GM23338 (cell line): ENCODE results near the gene DAPL1. TPM values are rescaled to one million over a fixed set of nuclear protein-coding genes. Genes with fewer than 3 reads are reported as not detected.

Source experiments
- ATAC-seq: fragments of 200-7000 bp; cut with Tn5 transposase; 3 replicates; pipeline ENCODE4 v1.9.1; 2020
- DNase-seq: peaks from one replicate; pipeline ENCODE4 v3.0.0-alpha.2; 2015; ENCODE audit warnings: low spot score
- H2AFZ ChIP-seq: fragments of 200-600 bp; sonication (generic); 2 replicates; pipeline ENCODE4 v1.8.0; 2016; ENCODE audit warnings: antibody characterized with exemption, mild to moderate bottlenecking, moderate library complexity
- H3F3A ChIP-seq: fragments of 200-600 bp; sonication (generic); replicated peaks from 2 replicates; pipeline ENCODE4 v1.8.0; 2017; ENCODE audit warnings: antibody characterized with exemption, mixed run types, low read depth
- H3K27ac ChIP-seq: fragments of 200-600 bp; sonication (generic); 2 replicates; pipeline ENCODE4 v1.6.1; 2016; ENCODE audit warnings: low read depth
- H3K27me3 ChIP-seq: fragments of 200-600 bp; sonication (generic); 2 replicates; pipeline ENCODE4 v1.8.0; 2016; ENCODE audit warnings: mild to moderate bottlenecking, mixed run types, moderate library complexity; ENCODE audit not compliant: insufficient read depth
- H3K36me3 ChIP-seq: fragments of 200-600 bp; sonication (generic); 2 replicates; pipeline ENCODE4 v1.8.0; 2016; ENCODE audit warnings: mild to moderate bottlenecking; ENCODE audit not compliant: insufficient read depth
- H3K4me1 ChIP-seq: fragments of 200-600 bp; sonication (generic); 2 replicates; pipeline ENCODE4 v1.8.0; 2016; ENCODE audit warnings: mild to moderate bottlenecking, moderate library complexity; ENCODE audit not compliant: insufficient read depth
- H3K4me2 ChIP-seq: fragments of 200-600 bp; sonication (generic); 2 replicates; pipeline ENCODE4 v1.7.1; 2017; ENCODE audit warnings: mixed run types
- H3K4me3 ChIP-seq: fragments of 200-600 bp; sonication (generic); 2 replicates; pipeline ENCODE4 v1.6.1; 2016; ENCODE audit warnings: mixed run types
- H3K79me2 ChIP-seq: fragments of 200-600 bp; sonication (generic); replicated peaks from 2 replicates; pipeline ENCODE4 v1.8.0; 2017; ENCODE audit warnings: mild to moderate bottlenecking; ENCODE audit not compliant: insufficient read depth
- H3K9me2 ChIP-seq: fragments of 200-600 bp; sonication (generic); 2 replicates; pipeline ENCODE4 v1.8.0; 2017; ENCODE audit not compliant: insufficient read depth
- H4K20me1 ChIP-seq: fragments of 200-600 bp; sonication (generic); replicated peaks from 2 replicates; pipeline ENCODE4 v1.8.0; 2017; ENCODE audit warnings: mild to moderate bottlenecking; ENCODE audit not compliant: insufficient read depth
- H3K27ac Mint-ChIP-seq: 2 replicates; pipeline ENCODE4 v1.8.0; 2020; ENCODE audit warnings: inconsistent platforms, mild to moderate bottlenecking, moderate library complexity, mixed read lengths
- H3K27me3 Mint-ChIP-seq: 3 replicates; pipeline ENCODE4 v1.8.0; 2022; ENCODE audit warnings: low read depth, mild to moderate bottlenecking, moderate library complexity, mixed read lengths, inconsistent platforms; ENCODE audit not compliant: insufficient read depth, poor library complexity
- H3K36me3 Mint-ChIP-seq: 3 replicates; pipeline ENCODE4 v1.8.0; 2021; ENCODE audit warnings: low read depth, mild to moderate bottlenecking, inconsistent platforms, moderate library complexity, mixed read lengths
- H3K4me1 Mint-ChIP-seq: 3 replicates; pipeline ENCODE4 v1.8.0; 2020; ENCODE audit warnings: mild to moderate bottlenecking, inconsistent platforms, mixed read lengths
- H3K4me3 Mint-ChIP-seq: 3 replicates; pipeline ENCODE4 v1.8.0; 2021; ENCODE audit warnings: moderate library complexity, mild to moderate bottlenecking, inconsistent platforms, mixed read lengths
- H3K9me3 Mint-ChIP-seq: 3 replicates; pipeline ENCODE4 v1.8.0; 2020; ENCODE audit warnings: moderate library complexity, mild to moderate bottlenecking, inconsistent platforms, mixed read lengths
- CREB1 ChIP-seq: fragments of 250-450 bp; sonication (Bioruptor Pico); IDR thresholded peaks from 2 replicates; pipeline ENCODE4 v1.5.0; 2020; ENCODE audit warnings: low read depth, mild to moderate bottlenecking, moderate library complexity
- EZH2 ChIP-seq: fragments of 200-600 bp; sonication (generic); IDR thresholded peaks from one replicate; pipeline ENCODE4 v1.8.0; 2017; ENCODE audit warnings: antibody characterized with exemption, mild to moderate bottlenecking, low read depth; ENCODE audit not compliant: unreplicated experiment
- EZH2phosphoT487 ChIP-seq: fragments of 200-600 bp; sonication (generic); IDR thresholded peaks from one replicate; pipeline ENCODE4 v1.8.1; 2018; ENCODE audit warnings: antibody characterized with exemption; ENCODE audit not compliant: unreplicated experiment
- POLR2AphosphoS5 ChIP-seq: IDR thresholded peaks from 2 replicates; pipeline ENCODE4 v1.6.1; 2016; ENCODE audit warnings: antibody characterized with exemption, low read depth
- STAT1 ChIP-seq: IDR thresholded peaks from one replicate; pipeline ENCODE4 v1.6.1; 2016; ENCODE audit warnings: antibody characterized with exemption; ENCODE audit not compliant: unreplicated experiment
- ZNF114 ChIP-seq: fragments of 250-450 bp; sonication (Bioruptor Pico); IDR thresholded peaks from 2 replicates; pipeline ENCODE4 v1.5.0; 2020; ENCODE audit warnings: mild to moderate bottlenecking, moderate library complexity
- polyA plus RNA-seq: library from polyadenylated mRNA; unstranded; fragments of >200 nt; fragmentation: Nextera tagmentation; extraction: Ambion mirVana; gene quantifications from 2 replicates; pipeline ENCODE4 v1.2.1, GENCODE V29; 2016
- total RNA-seq: library from RNA; depleted of rRNA; stranded (reverse); fragments of >200 nt; shearing (Covaris generic); gene quantifications from 2 replicates; pipeline ENCODE4 v1.2.3, GENCODE V29; 2014
- TF ChIP-seq, protein P1 (sequence below): IDR thresholded peaks from one replicate; pipeline ENCODE4 v1.6.1; 2018; ENCODE audit warnings: antibody characterized with exemption; ENCODE audit not compliant: unreplicated experiment
- TF ChIP-seq, protein P2 (sequence below): IDR thresholded peaks from 2 replicates; pipeline ENCODE4 v1.6.1; 2016; ENCODE audit warnings: antibody characterized with exemption
- TF ChIP-seq, protein P3 (sequence below), 2 experiments: fragments of 200-600 bp in 1 of 2; sonication (generic) in 1 of 2; conservative IDR thresholded peaks; 2 replicates each; pipeline versions ENCODE4 v1.5.1 to v1.6.1; 2016 to 2017; ENCODE audit warnings: antibody characterized with exemption in 2 of 2, low read depth in 2 of 2, mild to moderate bottlenecking in 2 of 2, moderate library complexity in 1 of 2
- TF ChIP-seq, protein P4 (sequence below): fragments of 250-450 bp; sonication (Bioruptor Pico); IDR thresholded peaks from 2 replicates; pipeline ENCODE4 v1.5.0; 2020; ENCODE audit warnings: mild to moderate bottlenecking, moderate library complexity

The DAPL1 gene
- total and polyA plus RNA-seq, 2 experiments from 2014 or later, result not detected

DNA sequence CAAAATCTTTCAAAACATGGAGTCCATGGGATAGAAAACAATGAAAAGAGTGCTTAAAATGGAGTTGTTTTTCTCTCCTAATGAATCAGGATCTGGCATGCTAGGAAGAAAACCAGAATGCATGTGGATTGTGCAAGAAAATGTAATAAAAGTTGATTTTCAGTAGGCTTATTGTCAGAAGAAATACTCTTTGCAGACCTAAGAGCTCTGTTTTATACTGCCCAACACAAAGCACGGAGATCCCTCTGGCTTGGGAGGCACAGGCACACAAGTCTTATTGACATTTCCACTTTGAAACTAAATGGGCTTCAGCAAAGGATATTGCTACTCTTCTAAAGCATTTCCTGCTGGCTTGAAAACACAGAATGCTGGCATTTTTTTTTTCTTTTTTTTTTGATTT lies 15.5 kb upstream of the DAPL1 start (continued):
- TF ChIP-seq, protein P1, sequence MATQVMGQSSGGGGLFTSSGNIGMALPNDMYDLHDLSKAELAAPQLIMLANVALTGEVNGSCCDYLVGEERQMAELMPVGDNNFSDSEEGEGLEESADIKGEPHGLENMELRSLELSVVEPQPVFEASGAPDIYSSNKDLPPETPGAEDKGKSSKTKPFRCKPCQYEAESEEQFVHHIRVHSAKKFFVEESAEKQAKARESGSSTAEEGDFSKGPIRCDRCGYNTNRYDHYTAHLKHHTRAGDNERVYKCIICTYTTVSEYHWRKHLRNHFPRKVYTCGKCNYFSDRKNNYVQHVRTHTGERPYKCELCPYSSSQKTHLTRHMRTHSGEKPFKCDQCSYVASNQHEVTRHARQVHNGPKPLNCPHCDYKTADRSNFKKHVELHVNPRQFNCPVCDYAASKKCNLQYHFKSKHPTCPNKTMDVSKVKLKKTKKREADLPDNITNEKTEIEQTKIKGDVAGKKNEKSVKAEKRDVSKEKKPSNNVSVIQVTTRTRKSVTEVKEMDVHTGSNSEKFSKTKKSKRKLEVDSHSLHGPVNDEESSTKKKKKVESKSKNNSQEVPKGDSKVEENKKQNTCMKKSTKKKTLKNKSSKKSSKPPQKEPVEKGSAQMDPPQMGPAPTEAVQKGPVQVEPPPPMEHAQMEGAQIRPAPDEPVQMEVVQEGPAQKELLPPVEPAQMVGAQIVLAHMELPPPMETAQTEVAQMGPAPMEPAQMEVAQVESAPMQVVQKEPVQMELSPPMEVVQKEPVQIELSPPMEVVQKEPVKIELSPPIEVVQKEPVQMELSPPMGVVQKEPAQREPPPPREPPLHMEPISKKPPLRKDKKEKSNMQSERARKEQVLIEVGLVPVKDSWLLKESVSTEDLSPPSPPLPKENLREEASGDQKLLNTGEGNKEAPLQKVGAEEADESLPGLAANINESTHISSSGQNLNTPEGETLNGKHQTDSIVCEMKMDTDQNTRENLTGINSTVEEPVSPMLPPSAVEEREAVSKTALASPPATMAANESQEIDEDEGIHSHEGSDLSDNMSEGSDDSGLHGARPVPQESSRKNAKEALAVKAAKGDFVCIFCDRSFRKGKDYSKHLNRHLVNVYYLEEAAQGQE, result no peak
- no peak for TF ChIP-seq ZNF114 (CRISPR knock-in tag)
- TF ChIP-seq, protein P2, sequence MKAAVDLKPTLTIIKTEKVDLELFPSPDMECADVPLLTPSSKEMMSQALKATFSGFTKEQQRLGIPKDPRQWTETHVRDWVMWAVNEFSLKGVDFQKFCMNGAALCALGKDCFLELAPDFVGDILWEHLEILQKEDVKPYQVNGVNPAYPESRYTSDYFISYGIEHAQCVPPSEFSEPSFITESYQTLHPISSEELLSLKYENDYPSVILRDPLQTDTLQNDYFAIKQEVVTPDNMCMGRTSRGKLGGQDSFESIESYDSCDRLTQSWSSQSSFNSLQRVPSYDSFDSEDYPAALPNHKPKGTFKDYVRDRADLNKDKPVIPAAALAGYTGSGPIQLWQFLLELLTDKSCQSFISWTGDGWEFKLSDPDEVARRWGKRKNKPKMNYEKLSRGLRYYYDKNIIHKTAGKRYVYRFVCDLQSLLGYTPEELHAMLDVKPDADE, result no peak
- TF ChIP-seq CREB1, result no peak
- no peak for TF ChIP-seq EZH2
- TF ChIP-seq STAT1, result no peak
- TF ChIP-seq, protein P3, sequence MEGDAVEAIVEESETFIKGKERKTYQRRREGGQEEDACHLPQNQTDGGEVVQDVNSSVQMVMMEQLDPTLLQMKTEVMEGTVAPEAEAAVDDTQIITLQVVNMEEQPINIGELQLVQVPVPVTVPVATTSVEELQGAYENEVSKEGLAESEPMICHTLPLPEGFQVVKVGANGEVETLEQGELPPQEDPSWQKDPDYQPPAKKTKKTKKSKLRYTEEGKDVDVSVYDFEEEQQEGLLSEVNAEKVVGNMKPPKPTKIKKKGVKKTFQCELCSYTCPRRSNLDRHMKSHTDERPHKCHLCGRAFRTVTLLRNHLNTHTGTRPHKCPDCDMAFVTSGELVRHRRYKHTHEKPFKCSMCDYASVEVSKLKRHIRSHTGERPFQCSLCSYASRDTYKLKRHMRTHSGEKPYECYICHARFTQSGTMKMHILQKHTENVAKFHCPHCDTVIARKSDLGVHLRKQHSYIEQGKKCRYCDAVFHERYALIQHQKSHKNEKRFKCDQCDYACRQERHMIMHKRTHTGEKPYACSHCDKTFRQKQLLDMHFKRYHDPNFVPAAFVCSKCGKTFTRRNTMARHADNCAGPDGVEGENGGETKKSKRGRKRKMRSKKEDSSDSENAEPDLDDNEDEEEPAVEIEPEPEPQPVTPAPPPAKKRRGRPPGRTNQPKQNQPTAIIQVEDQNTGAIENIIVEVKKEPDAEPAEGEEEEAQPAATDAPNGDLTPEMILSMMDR (conservative IDR thresholded peaks at IDR 0.05; ENCODE audit: low read depth in 2 of 2), result no peak

DNA sequence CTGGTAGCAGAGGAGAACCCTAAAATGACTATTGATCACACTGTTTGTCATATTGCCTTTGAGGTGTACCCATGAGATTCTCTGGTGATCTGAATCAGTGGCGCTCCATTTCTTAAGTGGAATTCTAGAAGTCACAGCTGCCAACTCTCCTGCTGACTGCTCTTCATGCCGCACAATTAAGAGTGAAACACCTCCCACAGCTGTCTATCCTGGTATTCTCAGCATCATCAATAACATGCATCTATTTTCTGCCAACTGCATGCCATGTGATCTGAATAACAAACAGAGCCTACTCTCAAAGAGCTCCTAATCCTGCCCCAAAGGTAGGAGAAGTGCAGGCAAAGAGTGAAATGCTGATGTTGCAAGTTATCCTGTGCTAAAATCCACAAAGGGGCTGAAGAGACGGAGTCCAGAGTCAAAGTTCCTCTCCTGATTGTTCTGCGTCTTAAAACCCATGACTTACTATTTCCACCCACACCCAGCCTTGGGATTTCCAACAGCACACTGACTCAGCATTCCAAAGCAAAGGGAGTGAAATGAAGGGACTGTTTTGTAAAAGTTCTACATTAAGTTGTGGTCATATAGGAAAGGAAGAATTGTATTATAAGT lies 13.7 kb upstream of the DAPL1 start:
- H2AFZ ChIP-seq, result peak overlapping the region; percentile 9; the same call in 1 of the 2 replicates
- H3K4me1 ChIP-seq, result peaks cover 8% of the 10 kb centered on the region; the same call in 1 of the 2 replicates
- H3K9me2 ChIP-seq, result no peaks in the 10 kb centered on the region
- no peak overlapping the region for H3K4me3 ChIP-seq
- no peak overlapping the region for H3K27ac ChIP-seq
- Mint-ChIP-seq H3K36me3 (no peaks in the 10 kb centered on the region), H3K4me1 (peaks cover 4% of the 10 kb centered on the region), H3K27ac (0 out of 2 replicates have a peak overlapping the region, but pooled peaks have one; percentile 20), H3K27me3 (peaks cover 3% of the 10 kb centered on the region), H3K9me3 (no peaks in the 10 kb centered on the region), H3K4me3 (no peak overlapping the region)
- no peaks in the 10 kb centered on the region for H3K36me3 ChIP-seq
- H3K79me2 ChIP-seq, result no peaks in the 10 kb centered on the region
- DNase-seq (no peak), ATAC-seq (no peak)
- no peak overlapping the region for H3K4me2 ChIP-seq
- H3K27me3 ChIP-seq, result no peaks in the 10 kb centered on the region
- H4K20me1 ChIP-seq, result no peaks in the 10 kb centered on the region
- no peaks in the 10 kb centered on the region for H3F3A ChIP-seq
- TF ChIP-seq STAT1 (no peak), ZNF114 (CRISPR knock-in tag) (no peak), EZH2phosphoT487 (no peak), EZH2 (no peak), POLR2AphosphoS5 (no peak)
- TF ChIP-seq, protein P4, sequence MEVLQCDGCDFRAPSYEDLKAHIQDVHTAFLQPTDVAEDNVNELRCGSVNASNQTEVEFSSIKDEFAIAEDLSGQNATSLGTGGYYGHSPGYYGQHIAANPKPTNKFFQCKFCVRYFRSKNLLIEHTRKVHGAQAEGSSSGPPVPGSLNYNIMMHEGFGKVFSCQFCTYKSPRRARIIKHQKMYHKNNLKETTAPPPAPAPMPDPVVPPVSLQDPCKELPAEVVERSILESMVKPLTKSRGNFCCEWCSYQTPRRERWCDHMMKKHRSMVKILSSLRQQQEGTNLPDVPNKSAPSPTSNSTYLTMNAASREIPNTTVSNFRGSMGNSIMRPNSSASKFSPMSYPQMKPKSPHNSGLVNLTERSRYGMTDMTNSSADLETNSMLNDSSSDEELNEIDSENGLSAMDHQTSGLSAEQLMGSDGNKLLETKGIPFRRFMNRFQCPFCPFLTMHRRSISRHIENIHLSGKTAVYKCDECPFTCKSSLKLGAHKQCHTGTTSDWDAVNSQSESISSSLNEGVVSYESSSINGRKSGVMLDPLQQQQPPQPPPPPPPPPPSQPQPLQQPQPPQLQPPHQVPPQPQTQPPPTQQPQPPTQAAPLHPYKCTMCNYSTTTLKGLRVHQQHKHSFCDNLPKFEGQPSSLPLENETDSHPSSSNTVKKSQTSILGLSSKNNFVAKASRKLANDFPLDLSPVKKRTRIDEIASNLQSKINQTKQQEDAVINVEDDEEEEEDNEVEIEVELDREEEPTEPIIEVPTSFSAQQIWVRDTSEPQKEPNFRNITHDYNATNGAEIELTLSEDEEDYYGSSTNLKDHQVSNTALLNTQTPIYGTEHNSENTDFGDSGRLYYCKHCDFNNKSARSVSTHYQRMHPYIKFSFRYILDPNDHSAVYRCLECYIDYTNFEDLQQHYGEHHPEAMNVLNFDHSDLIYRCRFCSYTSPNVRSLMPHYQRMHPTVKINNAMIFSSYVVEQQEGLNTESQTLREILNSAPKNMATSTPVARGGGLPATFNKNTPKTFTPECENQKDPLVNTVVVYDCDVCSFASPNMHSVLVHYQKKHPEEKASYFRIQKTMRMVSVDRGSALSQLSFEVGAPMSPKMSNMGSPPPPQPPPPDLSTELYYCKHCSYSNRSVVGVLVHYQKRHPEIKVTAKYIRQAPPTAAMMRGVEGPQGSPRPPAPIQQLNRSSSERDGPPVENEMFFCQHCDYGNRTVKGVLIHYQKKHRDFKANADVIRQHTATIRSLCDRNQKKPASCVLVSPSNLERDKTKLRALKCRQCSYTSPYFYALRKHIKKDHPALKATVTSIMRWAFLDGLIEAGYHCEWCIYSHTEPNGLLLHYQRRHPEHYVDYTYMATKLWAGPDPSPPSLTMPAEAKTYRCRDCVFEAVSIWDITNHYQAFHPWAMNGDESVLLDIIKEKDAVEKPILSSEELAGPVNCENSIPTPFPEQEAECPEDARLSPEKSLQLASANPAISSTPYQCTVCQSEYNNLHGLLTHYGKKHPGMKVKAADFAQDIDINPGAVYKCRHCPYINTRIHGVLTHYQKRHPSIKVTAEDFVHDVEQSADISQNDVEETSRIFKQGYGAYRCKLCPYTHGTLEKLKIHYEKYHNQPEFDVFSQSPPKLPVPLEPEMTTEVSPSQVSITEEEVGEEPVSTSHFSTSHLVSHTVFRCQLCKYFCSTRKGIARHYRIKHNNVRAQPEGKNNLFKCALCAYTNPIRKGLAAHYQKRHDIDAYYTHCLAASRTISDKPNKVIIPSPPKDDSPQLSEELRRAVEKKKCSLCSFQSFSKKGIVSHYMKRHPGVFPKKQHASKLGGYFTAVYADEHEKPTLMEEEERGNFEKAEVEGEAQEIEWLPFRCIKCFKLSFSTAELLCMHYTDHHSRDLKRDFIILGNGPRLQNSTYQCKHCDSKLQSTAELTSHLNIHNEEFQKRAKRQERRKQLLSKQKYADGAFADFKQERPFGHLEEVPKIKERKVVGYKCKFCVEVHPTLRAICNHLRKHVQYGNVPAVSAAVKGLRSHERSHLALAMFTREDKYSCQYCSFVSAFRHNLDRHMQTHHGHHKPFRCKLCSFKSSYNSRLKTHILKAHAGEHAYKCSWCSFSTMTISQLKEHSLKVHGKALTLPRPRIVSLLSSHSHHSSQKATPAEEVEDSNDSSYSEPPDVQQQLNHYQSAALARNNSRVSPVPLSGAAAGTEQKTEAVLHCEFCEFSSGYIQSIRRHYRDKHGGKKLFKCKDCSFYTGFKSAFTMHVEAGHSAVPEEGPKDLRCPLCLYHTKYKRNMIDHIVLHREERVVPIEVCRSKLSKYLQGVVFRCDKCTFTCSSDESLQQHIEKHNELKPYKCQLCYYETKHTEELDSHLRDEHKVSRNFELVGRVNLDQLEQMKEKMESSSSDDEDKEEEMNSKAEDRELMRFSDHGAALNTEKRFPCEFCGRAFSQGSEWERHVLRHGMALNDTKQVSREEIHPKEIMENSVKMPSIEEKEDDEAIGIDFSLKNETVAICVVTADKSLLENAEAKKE (CRISPR knock-in tag), result no peak
- TF ChIP-seq, protein P2, result no peak
